Left cardiac atrium (tissue), 4 donors: ENCODE data around the gene OXCT2. TPM values are rescaled to one million over a fixed set of nuclear protein-coding genes. Genes with fewer than 3 reads are reported as not detected.
"Not testable (repeated sequence)": the region's sequence is repeated elsewhere in the genome, so short reads cannot be mapped to it uniquely, and the experiment has no call there.

ENCODE experiments used
- ATAC-seq, 2 donors: fragments of 200-7000 bp; cut with Tn5 transposase; one replicate each; pipeline ENCODE4 v1.9.1; 2020; ENCODE audit warnings: mild to moderate bottlenecking in 2 of 2, moderate library complexity in 2 of 2
- DNase-seq: peaks from one replicate; pipeline ENCODE4 v3.0.0-alpha.2; 2020
- intact Hi-C, 2 donors: fragments of 100-400 bp; cut with DNase I; formaldehyde crosslinking; loops; one replicate each; pipeline versions ENCODE4 v1.14.1 to v1.15.1; 2022 to 2023
- long read RNA-seq: library from polyadenylated mRNA; unstranded; transcript quantifications from one replicate; pipeline ENCODE4 v2.0.0, GENCODE V29; 2021
- total RNA-seq, 2 donors: library from RNA; stranded (reverse); fragmentation: NEBNext Ultra II Directional; extraction: Animal tissue kit (Norgen Biotek cat#: 25700); gene quantifications; one replicate each; pipeline ENCODE4 v1.2.1, GENCODE V29; 2021
- donor health status: DM: no; HTN: yes; CAD: no.
- donor health status: DM: no; HTN: yes; CAD: no; lungs with severe emphysema.
- donor health status: DM: yes; HTN: yes; CAD: no.
- donor health status: Dilated cardiomyopathy.

OXCT2 gene
- total RNA-seq: 10 to 100 TPM in 1 of 2 donors, 1 to 10 TPM in 1; 4.7 to 16.2 TPM
- long read RNA-seq, transcript OXCT2-201 (1 exons, 1,826 nt): major isoform, 37 of 37 reads
- long read RNA-seq, partial matches to known transcripts: 0 of 37 reads
- long read RNA-seq, other reads (novel, unspliced or antisense): 0 of 37 reads

DNA sequence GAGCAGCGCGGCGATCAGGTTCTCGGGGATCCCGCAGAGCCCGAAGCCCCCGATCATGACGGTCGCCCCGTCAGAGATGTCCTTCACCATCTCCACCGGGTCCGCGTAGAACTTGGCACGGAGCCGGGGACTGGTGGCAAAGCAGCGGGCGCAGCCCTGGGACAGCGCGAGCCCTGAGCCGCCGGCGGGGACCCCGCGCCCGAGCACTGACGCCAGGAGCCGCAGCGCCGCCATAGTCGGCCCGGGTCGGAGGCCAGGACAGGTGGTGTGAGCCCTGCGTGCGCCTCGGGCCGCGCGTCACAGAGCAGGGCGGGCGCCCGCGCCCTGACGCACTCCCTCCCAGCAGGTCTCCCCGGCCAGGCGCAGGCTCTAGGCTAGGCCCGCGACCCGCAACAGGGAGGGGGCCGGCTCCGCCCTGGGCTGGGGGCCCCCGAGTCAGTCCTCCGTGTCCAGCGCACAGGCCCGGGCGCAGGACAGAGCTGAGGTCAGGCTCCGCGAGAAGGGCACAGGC lies at the start of gene OXCT2:
TSS of gene OXCT2 (minus strand) at position 327 of the 511 bp plus-strand sequence. CDS start at position 234, 93 bp downstream.
- ATAC-seq: peak; percentile 48 to 63
- intact Hi-C loops: not testable (repeated sequence)

GRCh38 chr1:39819091-39819812 lies 48.1 kb upstream of the OXCT2 start:
- no peak for ATAC-seq
- no peak for DNase-seq
- intact Hi-C loops: loop anchor here (5.0 to 10.0 kb wide), 3 partner anchors 83 to 216 kb away; partner anchors contain the start of gene MYCL (in 1 of the 2)

More for the DNA sequence above, at the start of gene OXCT2:
- DNase-seq: not testable (repeated sequence)

GRCh38 chr1:39818482-39818881 lies 47.3 kb upstream of the OXCT2 start:
- ATAC-seq: peak in 1 of 2 donors; percentile 34
- intact Hi-C loops: loop anchor here (5.0 to 10.0 kb wide), 3 partner anchors 84 to 216 kb away; partner anchors contain the start of gene MYCL (in 1 of the 2)
- no peak for DNase-seq

- intact Hi-C loops: loop anchor here (2.0 to 10.0 kb wide), 5 partner anchors 85 to 217 kb away; partner anchors contain the start of gene MYCL (in 1 of the 2)
- ATAC-seq: peak; percentile 52 to 62
- not testable (repeated sequence) for DNase-seq
These were observed 46.2 kb upstream of the OXCT2 start for GRCh38 chr1:39817091-39817932.

DNA sequence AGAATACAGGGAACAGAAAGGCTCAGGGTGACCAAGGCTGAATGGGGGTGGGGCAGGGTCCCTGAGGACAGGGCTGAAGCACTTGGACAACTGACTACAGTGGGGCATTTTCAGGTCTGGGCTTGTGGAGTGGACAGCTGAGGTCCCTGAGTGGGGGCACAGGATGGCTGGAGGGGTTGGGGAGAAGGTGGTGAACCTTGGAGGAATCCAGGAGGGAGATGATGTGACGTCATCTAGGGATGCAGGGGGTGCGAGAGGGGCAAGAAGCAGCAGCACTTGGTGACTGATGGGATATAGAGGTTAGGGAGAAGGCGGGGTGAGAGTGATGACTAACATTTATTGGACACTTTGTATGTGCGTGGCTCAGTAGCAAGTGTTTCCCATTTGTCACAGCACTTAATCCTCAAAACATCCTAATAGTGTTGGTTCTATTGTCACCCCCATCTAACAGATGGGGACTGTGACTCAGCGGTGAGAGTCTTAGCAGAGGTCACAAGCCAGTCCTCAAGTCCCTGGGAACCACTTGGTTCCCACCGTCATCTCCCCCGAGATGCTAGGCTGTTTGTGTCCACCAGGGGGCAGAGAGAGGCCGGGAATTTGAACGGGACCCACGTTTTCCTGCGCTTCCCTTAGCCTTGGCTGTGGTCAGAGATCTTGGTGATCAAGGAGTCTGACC lies 45.4 kb upstream of the OXCT2 start:
- ATAC-seq (peak; percentile 86 to 87), DNase-seq (peak; percentile 75)
- intact Hi-C loops: loop anchor here (2.0 to 10.0 kb wide), 5 partner anchors 86 to 218 kb away; partner anchors contain the start of gene MYCL (in 1 of the 2)

DNA sequence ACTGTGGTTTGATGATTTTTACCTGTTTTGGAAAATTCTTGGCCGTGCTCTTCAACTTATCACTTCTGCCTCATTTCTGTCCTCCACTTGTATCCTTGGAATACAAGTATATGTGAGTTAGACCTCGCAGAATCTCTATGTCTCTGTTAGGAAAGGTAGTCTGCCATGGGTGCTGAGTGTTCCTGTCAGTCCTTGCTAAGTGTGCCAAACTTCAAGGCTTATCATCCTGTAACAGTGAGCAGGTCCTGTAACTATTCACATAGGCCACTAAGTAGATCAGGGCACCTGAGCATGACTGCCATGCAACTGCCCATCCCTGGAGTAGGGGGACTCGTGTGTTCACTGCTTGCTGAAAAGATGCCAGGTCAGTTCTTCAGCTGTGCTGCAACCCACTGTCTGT lies 41.8 kb upstream of the OXCT2 start:
- intact Hi-C loops: loop anchor here in 1 of 2 donors (10.0 kb wide), 1 partner anchor 222 kb away; no protein-coding TSS in a partner anchor
- DNase-seq: no peak
- no peak for ATAC-seq

DNA sequence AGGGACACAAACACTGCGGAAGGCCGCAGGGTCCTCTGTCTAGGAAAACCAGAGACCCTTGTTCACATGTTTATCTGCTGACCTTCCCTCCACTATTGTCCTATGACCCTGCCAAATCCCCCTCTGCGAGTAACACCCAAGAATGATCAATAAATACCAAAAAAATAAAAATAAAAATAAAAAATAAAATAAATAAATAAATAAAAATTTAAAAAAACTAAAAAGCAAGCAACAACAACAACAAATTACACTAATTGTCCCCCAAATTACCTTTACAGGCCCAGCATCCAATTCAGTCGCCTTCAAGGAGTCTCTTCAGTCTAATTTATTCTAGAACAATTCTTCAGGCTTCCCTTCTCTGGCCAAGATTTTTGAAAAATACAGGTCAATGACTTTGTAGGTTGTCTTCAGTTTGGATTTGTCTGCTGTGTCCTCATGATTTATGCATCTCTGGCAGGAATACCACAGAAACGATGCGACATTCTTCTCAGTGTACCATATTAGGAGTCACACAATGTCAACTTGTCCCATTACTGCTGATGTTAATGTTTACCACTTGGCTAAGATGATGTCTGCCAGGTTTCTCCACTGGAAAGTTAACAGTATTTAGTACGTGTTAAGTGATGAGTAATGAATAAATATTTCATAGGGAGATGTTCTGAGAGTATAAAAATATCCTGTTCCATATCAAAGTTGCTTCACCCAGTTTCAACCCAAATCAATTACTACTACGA lies 37.8 kb upstream of the OXCT2 start:
- intact Hi-C loops: no loop called here

DNA sequence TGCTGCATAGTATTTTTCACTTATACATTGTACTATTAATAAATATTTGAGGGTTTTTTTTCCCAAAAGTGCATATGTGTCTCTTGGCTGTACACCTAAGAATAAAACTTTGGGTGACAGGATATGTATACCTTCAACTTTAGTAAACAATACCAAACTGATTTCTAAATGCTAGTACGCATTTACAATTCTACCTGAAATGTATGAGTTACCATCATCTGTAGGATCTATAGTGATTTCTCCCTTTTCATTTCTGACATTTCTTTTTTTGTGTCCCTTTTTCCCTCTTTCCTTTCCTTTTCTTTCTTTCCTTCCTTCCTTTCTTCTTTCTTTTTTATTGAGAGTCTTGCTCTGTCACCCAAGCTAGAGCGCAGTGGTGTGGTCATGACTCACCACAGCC lies 34.2 kb upstream of the OXCT2 start:
- intact Hi-C loops: no loop called here
- DNase-seq: no peak
- ATAC-seq: no peak

More for the DNA sequence above, 37.8 kb upstream of the OXCT2 start:
- DNase-seq (no peak), ATAC-seq (no peak)

- intact Hi-C loops: no loop called here
- no peak for ATAC-seq
- no peak for DNase-seq
These were observed 31.5 kb upstream of the OXCT2 start for GRCh38 chr1:39802496-39803260.

DNA sequence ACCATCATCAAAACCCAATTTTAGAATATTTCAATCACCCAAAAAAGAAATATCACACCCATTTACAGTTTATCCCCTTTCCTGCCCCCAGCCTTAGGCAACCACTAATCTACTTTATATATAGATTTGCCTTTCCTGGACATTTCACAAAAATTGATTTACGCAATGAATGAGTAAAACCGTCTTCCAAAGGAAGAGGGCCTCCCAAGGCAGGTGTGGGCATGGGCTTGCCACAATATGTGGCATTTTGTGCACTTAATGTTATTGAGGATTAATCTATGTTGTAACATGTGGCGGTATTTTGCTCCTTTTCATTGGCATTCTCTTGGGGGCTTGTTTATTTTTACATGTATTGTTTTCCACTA lies 29.3 kb upstream of the OXCT2 start:
- ATAC-seq: no peak
- no peak for DNase-seq
- intact Hi-C loops: no loop called here

GRCh38 chr1:39799770-39800470 lies 28.8 kb upstream of the OXCT2 start:
- ATAC-seq (peak; percentile 81 to 90), DNase-seq (peak; percentile 58)
- intact Hi-C loops: no loop called here

- intact Hi-C loops: not testable (repeated sequence)
- DNase-seq (peak; percentile 80), ATAC-seq (peak; percentile 81 to 92)
These were observed 28.0 kb upstream of the OXCT2 start for GRCh38 chr1:39798859-39799769.

DNA sequence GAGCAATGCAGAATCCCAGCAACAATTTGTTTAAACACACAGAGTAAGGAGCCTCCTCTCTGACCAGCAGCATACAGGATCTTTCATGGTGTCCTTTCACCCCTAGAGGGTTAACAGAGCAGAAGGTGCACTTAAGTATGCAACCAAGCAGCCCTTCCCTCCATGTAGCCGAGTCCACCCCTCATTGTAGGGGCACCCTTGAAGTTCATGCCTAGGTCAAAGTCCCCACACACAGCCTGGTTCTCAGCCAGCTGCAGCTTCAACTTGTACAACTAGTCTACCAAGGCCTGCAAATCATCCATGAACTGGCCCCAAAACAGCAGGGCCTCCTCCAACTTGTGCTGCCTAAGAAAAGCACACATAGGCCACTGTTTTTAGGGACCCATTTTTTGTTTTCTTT lies 24.5 kb upstream of the OXCT2 start:
- intact Hi-C loops: no loop called here

GRCh38 chr1:39791838-39792237 lies 20.7 kb upstream of the OXCT2 start:
- ATAC-seq (no peak), DNase-seq (no peak)
- intact Hi-C loops: no loop called here

More for the DNA sequence above, 24.5 kb upstream of the OXCT2 start:
- ATAC-seq (no peak), DNase-seq (no peak)

GRCh38 chr1:39789571-39790110 lies 18.5 kb upstream of the OXCT2 start:
- intact Hi-C loops: no loop called here
- no peak for ATAC-seq
- DNase-seq: no peak
